ENCODE results near the gene FANCB. TPM values are rescaled to one million over a fixed set of nuclear protein-coding genes. Genes with fewer than 3 reads are reported as not detected.

FANCB gene
- total RNA-seq, 1 experiment from 2014 or later: 6.3 TPM

- DNase-seq (ENCODE audit: low read depth): no peak
Measured at GRCh38 chrX:14843666-14844065, 29.2 kb downstream of the FANCB start.

- no peak for DNase-seq (ENCODE audit: low read depth)
Measured at GRCh38 chrX:14837155-14837554, 35.7 kb downstream of the FANCB start.

GRCh38 chrX:14832586-14832985 is 40.3 kb downstream of the FANCB start:
- DNase-seq (ENCODE audit: low read depth): peak; percentile 3

GRCh38 chrX:14832151-14832550 is 40.7 kb downstream of the FANCB start:
- peak; percentile 74 for DNase-seq (ENCODE audit: low read depth)

GRCh38 chrX:14829643-14830042 is 43.2 kb downstream of the FANCB start:
- DNase-seq (ENCODE audit: low read depth): no peak

- DNase-seq (ENCODE audit: low read depth): no peak
Measured at GRCh38 chrX:14826319-14826718, 46.5 kb downstream of the FANCB start.

GRCh38 chrX:14825851-14826250 is 47.0 kb downstream of the FANCB start:
- no peak for DNase-seq (ENCODE audit: low read depth)

GRCh38 chrX:14819769-14820168 is 53.1 kb downstream of the FANCB start:
- no peak for DNase-seq (ENCODE audit: low read depth)

GRCh38 chrX:14817571-14817970 is 55.3 kb downstream of the FANCB start:
- no peak for DNase-seq (ENCODE audit: low read depth)

- DNase-seq (ENCODE audit: low read depth): no peak
Measured at GRCh38 chrX:14802943-14803710, 69.7 kb downstream of the FANCB start.

- DNase-seq (ENCODE audit: low read depth): peak; percentile 45
Measured at GRCh38 chrX:14801136-14801535, 71.7 kb downstream of the FANCB start.

GRCh38 chrX:14798805-14799397 is 74.0 kb downstream of the FANCB start:
- DNase-seq (ENCODE audit: low read depth): no peak

Other genes starting within 250 kb of the FANCB start
- gene MOSPD2, start 352 bp upstream of the FANCB start, total RNA-seq (2014; rRNA removed; shearing (Covaris generic)): 5.5 and 7.9 TPM in 2 replicates